ENCODE measurements around the gene KRTAP2-1.
"Not testable (repeated sequence)": the region's sequence is repeated elsewhere in the genome, so short reads cannot be mapped to it uniquely, and the experiment has no call there.

The KRTAP2-1 gene

GRCh38 chr17:41059276-41060051, 12.3 kb upstream of the KRTAP2-1 start:
- H3K27ac ChIP-seq: peak overlapping the region; percentile 64

GRCh38 chr17:41058741-41059140, 11.6 kb upstream of the KRTAP2-1 start:
- H3K27ac ChIP-seq: peak overlapping the region; percentile 64
- DNase-seq (ENCODE audit: low read depth, low spot score): no peak

More at GRCh38 chr17:41059276-41060051, 12.3 kb upstream of the KRTAP2-1 start:
- not testable (repeated sequence) for DNase-seq (ENCODE audit: low read depth, low spot score)

GRCh38 chr17:41057547-41057946, 10.4 kb upstream of the KRTAP2-1 start:
- no peak for DNase-seq (ENCODE audit: low read depth, low spot score)
- H3K27ac ChIP-seq: no peak overlapping the region

- DNase-seq (ENCODE audit: low read depth, low spot score); H3K27ac ChIP-seq: not testable (repeated sequence)
Measured at GRCh38 chr17:41055130-41055529, 8.0 kb upstream of the KRTAP2-1 start, which contains the start of gene KRTAP2-2. KRTAP2-2 (minus strand) TSS chr17:41055230; CDS start chr17:41055211, 19 bp downstream.

GRCh38 chr17:41054556-41054955, 7.4 kb upstream of the KRTAP2-1 start:
- not testable (repeated sequence) for H3K27ac ChIP-seq; DNase-seq (ENCODE audit: low read depth, low spot score)

- H3K27ac ChIP-seq: no peak overlapping the region
- DNase-seq (ENCODE audit: low read depth, low spot score): no peak
Measured at GRCh38 chr17:41054025-41054424, 6.9 kb upstream of the KRTAP2-1 start.

- DNase-seq (ENCODE audit: low read depth, low spot score): no peak
- H3K27ac ChIP-seq: no peak overlapping the region
Measured at GRCh38 chr17:41052566-41052965, 5.5 kb upstream of the KRTAP2-1 start.

- no peak for DNase-seq (ENCODE audit: low read depth, low spot score)
- H3K27ac ChIP-seq: peak overlapping the region; percentile 6
Measured at GRCh38 chr17:41049110-41049509, 2.0 kb upstream of the KRTAP2-1 start.

GRCh38 chr17:41048441-41048840, 1.3 kb upstream of the KRTAP2-1 start:
- DNase-seq (ENCODE audit: low read depth, low spot score): no peak
- H3K27ac ChIP-seq: peak overlapping the region; percentile 6

GRCh38 chr17:41042953-41043352, 4.2 kb downstream of the KRTAP2-1 start:
- no peak for DNase-seq (ENCODE audit: low read depth, low spot score)
- H3K27ac ChIP-seq: no peak overlapping the region

- DNase-seq (ENCODE audit: low read depth, low spot score); H3K27ac ChIP-seq: not testable (repeated sequence)
Measured at GRCh38 chr17:41040783-41041571, 6.1 kb downstream of the KRTAP2-1 start, which contains the start of gene KRTAP1-1. KRTAP1-1 (minus strand) TSS chr17:41041450; CDS start chr17:41041397, 53 bp downstream.

GRCh38 chr17:41037853-41038350, 9.2 kb downstream of the KRTAP2-1 start:
- no peak overlapping the region for H3K27ac ChIP-seq
- DNase-seq (ENCODE audit: low read depth, low spot score): no peak

- not testable (repeated sequence) for DNase-seq (ENCODE audit: low read depth, low spot score); H3K27ac ChIP-seq
Measured at GRCh38 chr17:41034346-41034935, 12.7 kb downstream of the KRTAP2-1 start, which contains the start of gene KRTAP1-3. KRTAP1-3 (minus strand) TSS chr17:41034874; CDS start chr17:41034821, 53 bp downstream.

GRCh38 chr17:41029633-41030245, 17.4 kb downstream of the KRTAP2-1 start, which contains the start of gene KRTAP1-4:
KRTAP1-4 (minus strand) TSS chr17:41030195; CDS start chr17:41030078, 117 bp downstream.
- DNase-seq (ENCODE audit: low read depth, low spot score): no peak
- no peak within 1 kb of the TSS for H3K27ac ChIP-seq

GRCh38 chr17:41026715-41027471, 20.2 kb downstream of the KRTAP2-1 start, which contains the start of gene KRTAP1-5:
KRTAP1-5 (minus strand) TSS chr17:41027208; CDS start chr17:41027155, 53 bp downstream.
- DNase-seq (ENCODE audit: low read depth, low spot score): no peak
- H3K27ac ChIP-seq: no peak within 1 kb of the TSS

GRCh38 chr17:41024697-41025096, 22.4 kb downstream of the KRTAP2-1 start:
- no peak for DNase-seq (ENCODE audit: low read depth, low spot score)
- H3K27ac ChIP-seq: no peak overlapping the region

GRCh38 chr17:41020336-41020735, 26.8 kb downstream of the KRTAP2-1 start:
- H3K27ac ChIP-seq: no peak overlapping the region
- DNase-seq (ENCODE audit: low read depth, low spot score): no peak

- DNase-seq (ENCODE audit: low read depth, low spot score): no peak
- no peak overlapping the region for H3K27ac ChIP-seq
Measured at GRCh38 chr17:41019415-41019814, 27.7 kb downstream of the KRTAP2-1 start.

GRCh38 chr17:41018541-41018940, 28.6 kb downstream of the KRTAP2-1 start:
- DNase-seq (ENCODE audit: low read depth, low spot score): no peak
- H3K27ac ChIP-seq: no peak overlapping the region

Measured in epithelial cell of prostate (primary cell).